BE2C (cell line): ENCODE measurements around the gene PHKB.

ENCODE experiments used
- DNase-seq: peaks from one replicate; pipeline ENCODE4 v3.0.0-alpha.2; 2020
- H3K27me3 ChIP-seq: fragments of 250-450 bp; sonication (Bioruptor Pico); 2 replicates; pipeline ENCODE4 v1.5.1; 2020; ENCODE audit warnings: mild to moderate bottlenecking
- H3K36me3 ChIP-seq: fragments of 250-450 bp; sonication (Bioruptor Pico); 2 replicates; pipeline ENCODE4 v1.5.1; 2020; ENCODE audit warnings: mild to moderate bottlenecking
- H3K4me1 ChIP-seq: fragments of 250-450 bp; sonication (Bioruptor Pico); 2 replicates; pipeline ENCODE4 v1.5.1; 2020
- H3K4me3 ChIP-seq: 2 replicates; pipeline ENCODE4 v1.5.1; 2011; ENCODE audit warnings: low read depth, low read length
- H3K9me3 ChIP-seq: fragments of 250-450 bp; sonication (Bioruptor Pico); 2 replicates; pipeline ENCODE4 v1.5.1; 2020
- CTCF ChIP-seq: IDR thresholded peaks from 2 replicates; pipeline ENCODE4 v1.5.1; 2012; ENCODE audit warnings: mild to moderate bottlenecking, low read depth, low read length

PHKB gene

GRCh38 chr16:47446431-47446830, 14.7 kb upstream of the PHKB start:
- Histone ChIP-seq H3K9me3 (no peaks in the 10 kb centered on the region), H3K4me1 (0 out of 2 replicates have a peak, but pooled peaks cover 2% of the 10 kb centered on the region), H3K4me3 (no peak overlapping the region), H3K36me3 (peaks cover 7% of the 10 kb centered on the region), H3K27me3 (no peaks in the 10 kb centered on the region)
- no peak for TF ChIP-seq CTCF
- DNase-seq: no peak

- TF ChIP-seq CTCF: no peak
- Histone ChIP-seq H3K9me3 (no peaks in the 10 kb centered on the region), H3K4me3 (no peak overlapping the region), H3K36me3 (peaks cover 18% of the 10 kb centered on the region), H3K4me1 (0 out of 2 replicates have a peak, but pooled peaks cover 2% of the 10 kb centered on the region), H3K27me3 (no peaks in the 10 kb centered on the region)
- DNase-seq: no peak
These were observed 12.1 kb upstream of the PHKB start for GRCh38 chr16:47448830-47449575.

GRCh38 chr16:47449788-47450187, 11.3 kb upstream of the PHKB start:
- TF ChIP-seq CTCF: no peak
- 0 out of 2 replicates have a peak, but pooled peaks cover 2% of the 10 kb centered on the region for H3K4me1 ChIP-seq
- H3K4me3 ChIP-seq: no peak overlapping the region
- no peak for DNase-seq
- H3K36me3 ChIP-seq: peaks cover 18% of the 10 kb centered on the region
- no peaks in the 10 kb centered on the region for H3K27me3 ChIP-seq
- H3K9me3 ChIP-seq: no peaks in the 10 kb centered on the region

DNA sequence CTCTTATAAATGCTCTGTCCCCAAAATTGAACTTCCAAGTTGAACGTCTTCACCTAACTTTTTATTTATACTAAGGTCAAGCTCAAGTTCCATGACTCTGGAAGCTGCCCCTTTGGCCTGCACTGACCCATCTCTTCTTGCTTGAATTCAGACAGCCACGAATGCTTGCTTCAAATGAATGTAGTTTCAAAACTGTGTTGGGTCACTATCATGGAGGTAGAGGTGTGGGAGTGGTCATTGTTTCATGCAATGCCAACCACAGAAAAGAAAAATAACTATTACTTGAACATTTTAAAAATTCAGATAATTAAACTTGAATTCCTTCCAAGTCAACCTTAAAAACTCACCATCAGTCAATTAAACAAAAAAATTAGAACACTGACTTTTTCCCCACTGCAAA, 2.8 kb upstream of the PHKB start:
- no peaks in the 10 kb centered on the region for H3K4me1 ChIP-seq
- no peak for TF ChIP-seq CTCF

GRCh38 chr16:47459603-47460002, 1.5 kb upstream of the PHKB start:
- no peaks in the 10 kb centered on the region for H3K4me1 ChIP-seq
- no peaks in the 10 kb centered on the region; the same call in none of the 2 replicates for H3K36me3 ChIP-seq
- no peak for TF ChIP-seq CTCF
- H3K27me3 ChIP-seq: no peaks in the 10 kb centered on the region
- H3K9me3 ChIP-seq: no peaks in the 10 kb centered on the region
- H3K4me3 ChIP-seq: peak overlapping the region; percentile 96
- no peak for DNase-seq

More for the DNA sequence above, 2.8 kb upstream of the PHKB start:
- Histone ChIP-seq H3K36me3 (peaks cover 1% of the 10 kb centered on the region), H3K9me3 (no peaks in the 10 kb centered on the region), H3K27me3 (no peaks in the 10 kb centered on the region), H3K4me3 (no peak overlapping the region)
- no peak for DNase-seq

DNA sequence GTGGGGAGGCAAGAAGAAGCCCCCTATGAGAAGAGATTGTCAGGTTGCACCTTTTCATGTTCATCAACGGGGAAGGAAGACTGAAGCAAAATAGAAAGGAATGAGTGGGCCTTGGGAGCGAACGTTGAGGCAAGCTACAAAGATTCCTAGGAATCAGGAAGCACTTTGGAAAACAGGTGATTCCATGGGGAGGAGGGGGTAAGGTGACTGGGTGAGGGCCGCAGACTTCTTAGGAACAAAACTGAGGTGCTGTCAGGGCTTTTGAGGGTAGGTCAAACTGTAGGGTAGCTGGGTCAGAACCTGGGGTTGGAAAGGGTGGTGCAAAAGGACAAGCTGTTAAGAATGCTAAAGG, 796 bp upstream of the PHKB start:
- H3K9me3 ChIP-seq: no peaks in the 10 kb centered on the region
- no peaks in the 10 kb centered on the region for H3K27me3 ChIP-seq
- H3K4me1 ChIP-seq: no peaks in the 10 kb centered on the region
- peak overlapping the region; percentile 96 for H3K4me3 ChIP-seq
- DNase-seq: no peak
- H3K36me3 ChIP-seq: no peaks in the 10 kb centered on the region; the same call in 1 of the 2 replicates
- TF ChIP-seq CTCF: no peak
